H9 (cell line): ENCODE measurements around the gene TMA7B. TPM values are rescaled to one million over a fixed set of nuclear protein-coding genes. Genes with fewer than 3 reads are reported as not detected.

ENCODE experiments used
- DNase-seq: peaks from one replicate; pipeline ENCODE4 v3.0.0-alpha.2; 2017
- H2AFZ ChIP-seq: one replicate; pipeline ENCODE4 v1.6.1; 2013; ENCODE audit warnings: mild to moderate bottlenecking, low read length, control low read depth, moderate library complexity
- H2AK5ac ChIP-seq: 2 replicates; pipeline ENCODE4 v1.6.1; 2013; ENCODE audit warnings: low read length, control low read depth, mixed read lengths; ENCODE audit not compliant: insufficient read length
- H2BK120ac ChIP-seq: one replicate; pipeline ENCODE4 v1.6.1; 2013; ENCODE audit warnings: low read depth, mild to moderate bottlenecking, low read length, control low read depth, inconsistent platforms; ENCODE audit not compliant: poor library complexity, severe bottlenecking
- H2BK12ac ChIP-seq: 2 replicates; pipeline ENCODE4 v1.6.1; 2013; ENCODE audit warnings: low read length, control low read depth, mixed read lengths, low read depth; ENCODE audit not compliant: insufficient read length
- H2BK15ac ChIP-seq: 2 replicates; pipeline ENCODE4 v1.6.1; 2013; ENCODE audit warnings: low read depth, low read length, control low read depth
- H2BK20ac ChIP-seq: one replicate; pipeline ENCODE4 v1.6.1; 2013; ENCODE audit warnings: low read depth, mild to moderate bottlenecking, low read length, control low read depth, inconsistent platforms; ENCODE audit not compliant: poor library complexity, severe bottlenecking
- H2BK5ac ChIP-seq: 2 replicates; pipeline ENCODE4 v1.6.1; 2013; ENCODE audit warnings: low read length, control low read depth, mixed read lengths; ENCODE audit not compliant: insufficient read length
- H3K14ac ChIP-seq: 2 replicates; pipeline ENCODE4 v1.6.1; 2013; ENCODE audit warnings: low read length, control low read depth; ENCODE audit not compliant: insufficient read depth
- H3K18ac ChIP-seq: 2 replicates; pipeline ENCODE4 v1.6.1; 2013; ENCODE audit warnings: low read depth, mild to moderate bottlenecking, mixed read lengths, low read length, control low read depth; ENCODE audit not compliant: insufficient read length
- H3K23ac ChIP-seq: 2 replicates; pipeline ENCODE4 v1.6.1; 2013; ENCODE audit warnings: low read length, control low read depth, mixed read lengths, low read depth; ENCODE audit not compliant: insufficient read length
- H3K23me2 ChIP-seq: 2 replicates; pipeline ENCODE4 v1.6.1; 2013; ENCODE audit warnings: low read depth, mild to moderate bottlenecking, mixed read lengths, low read length, control low read depth; ENCODE audit not compliant: insufficient read length, poor library complexity, severe bottlenecking
- H3K27ac ChIP-seq: 2 replicates; pipeline ENCODE4 v1.5.1; 2013; ENCODE audit warnings: low read length, control low read depth, mixed read lengths, low read depth; ENCODE audit not compliant: insufficient read length
- H3K27me3 ChIP-seq: 2 replicates; pipeline ENCODE4 v1.6.1; 2013; ENCODE audit warnings: low read length, control low read depth, inconsistent platforms; ENCODE audit not compliant: insufficient read depth
- H3K4ac ChIP-seq: 2 replicates; pipeline ENCODE4 v1.6.1; 2013; ENCODE audit warnings: low read depth, mild to moderate bottlenecking, control low read depth, inconsistent platforms, low read length, moderate library complexity
- H3K4me1 ChIP-seq: 2 replicates; pipeline ENCODE4 v1.6.1; 2013; ENCODE audit warnings: low read length, control low read depth, inconsistent platforms; ENCODE audit not compliant: insufficient read depth
- H3K4me2 ChIP-seq: 2 replicates; pipeline ENCODE4 v1.6.1; 2013; ENCODE audit warnings: low read length, control low read depth, mixed read lengths; ENCODE audit not compliant: insufficient read length, insufficient read depth
- H3K56ac ChIP-seq: 2 replicates; pipeline ENCODE4 v1.6.1; 2013; ENCODE audit warnings: low read depth, mild to moderate bottlenecking, mixed read lengths, low read length, control low read depth; ENCODE audit not compliant: insufficient read length
- H3K79me1 ChIP-seq: 2 replicates; pipeline ENCODE4 v1.6.1; 2013; ENCODE audit warnings: low read depth, mild to moderate bottlenecking, moderate library complexity, low read length, control low read depth, inconsistent platforms; ENCODE audit not compliant: insufficient read depth, poor library complexity, severe bottlenecking
- H3K79me2 ChIP-seq: 2 replicates; pipeline ENCODE4 v1.6.1; 2013; ENCODE audit warnings: low read length, control low read depth, inconsistent platforms; ENCODE audit not compliant: insufficient read depth
- H3K9ac ChIP-seq: 2 replicates; pipeline ENCODE4 v1.6.1; 2013; ENCODE audit warnings: low read length, control low read depth, mixed read lengths; ENCODE audit not compliant: insufficient read length; ENCODE audit errors: extremely low read depth
- H3K9me3 ChIP-seq: one replicate; pipeline ENCODE4 v1.6.1; 2013; ENCODE audit warnings: low read depth, low read length, inconsistent platforms; ENCODE audit not compliant: control insufficient read depth
- H3T11ph ChIP-seq: one replicate; pipeline ENCODE4 v1.6.1; 2013; ENCODE audit warnings: mild to moderate bottlenecking, low read length, control low read depth, inconsistent platforms
- H4K20me1 ChIP-seq: one replicate; pipeline ENCODE4 v1.6.1; 2013; ENCODE audit not compliant: control insufficient read depth, insufficient read length, insufficient read depth
- H4K5ac ChIP-seq: 2 replicates; pipeline ENCODE4 v1.6.1; 2013; ENCODE audit warnings: low read depth, mild to moderate bottlenecking, mixed read lengths, low read length, control low read depth; ENCODE audit not compliant: insufficient read length
- H4K8ac ChIP-seq: replicated peaks from 2 replicates; pipeline ENCODE4 v1.6.1; 2013; ENCODE audit warnings: low read length, control low read depth, mixed read lengths, low read depth; ENCODE audit not compliant: insufficient read length
- H4K91ac ChIP-seq: 2 replicates; pipeline ENCODE4 v1.6.1; 2013; ENCODE audit warnings: low read depth, mild to moderate bottlenecking, moderate library complexity, mixed read lengths, low read length, control low read depth; ENCODE audit not compliant: insufficient read length
- H3K27ac Mint-ChIP-seq, 3 experiments: 2 replicates in 2 of 3; 3 replicates in 1 of 3; pipeline ENCODE4 v1.8.0; 2020 to 2021; ENCODE audit warnings: mixed read lengths in 3 of 3, mild to moderate bottlenecking in 1 of 3, moderate library complexity in 1 of 3
- H3K27me3 Mint-ChIP-seq: 2 replicates; pipeline ENCODE4 v1.8.0; 2021; ENCODE audit warnings: low read depth, mild to moderate bottlenecking, moderate library complexity, mixed read lengths
- H3K36me3 Mint-ChIP-seq, 3 experiments: 2 replicates in 2 of 3; 3 replicates in 1 of 3; pipeline ENCODE4 v1.8.0; 2020 to 2021; ENCODE audit warnings: low read depth in 3 of 3, mixed read lengths in 3 of 3; ENCODE audit not compliant: insufficient read depth in 1 of 3
- H3K4me1 Mint-ChIP-seq, 2 experiments: 2 replicates each; pipeline ENCODE4 v1.8.0; 2020; ENCODE audit warnings: mixed read lengths in 2 of 2
- H3K4me3 Mint-ChIP-seq, 2 experiments: 2 replicates in 1 of 2; 3 replicates in 1 of 2; pipeline ENCODE4 v1.8.0; 2020 to 2021; ENCODE audit warnings: mild to moderate bottlenecking in 2 of 2, mixed read lengths in 2 of 2, moderate library complexity in 1 of 2
- H3K9me3 Mint-ChIP-seq, 2 experiments: 2 replicates in 1 of 2; 3 replicates in 1 of 2; pipeline ENCODE4 v1.8.0; 2020; ENCODE audit warnings: mild to moderate bottlenecking in 2 of 2, mixed read lengths in 2 of 2, moderate library complexity in 1 of 2
- CTCF ChIP-seq: fragments of 200-600 bp; sonication (generic); conservative IDR thresholded peaks from 3 replicates; pipeline ENCODE4 v1.8.0; 2021; ENCODE audit warnings: antibody characterized with exemption, mild to moderate bottlenecking
- WGBS: extraction: QIAGEN DNeasy Blood & Tissue Kit; methylation state at CpG from one replicate; pipeline ENCODE4 v1.1.7; 2013; ENCODE audit warnings: missing lambda C conversion rate, low lambda C conversion rate, mixed read lengths; ENCODE audit not compliant: insufficient read length; ENCODE audit errors: extremely low coverage; 5-methylcytosine and 5-hydroxymethylcytosine counted together
- total RNA-seq: library from RNA; stranded (reverse); gene quantifications from 2 replicates; pipeline ENCODE4 v1.2.1, GENCODE V29; 2021

The TMA7B gene
- total RNA-seq, 1 experiment from 2014 or later, result not detected

GRCh38 chr22:39989633-39990032, 29.4 kb downstream of the TMA7B start:
- Histone ChIP-seq H3T11ph (no peak overlapping the region), H4K20me1 (no peaks in the 10 kb centered on the region), H3K23ac (no peak overlapping the region), H3K56ac (no peak overlapping the region), H3K79me2 (no peaks in the 10 kb centered on the region), H3K14ac (no peak overlapping the region), H3K4me2 (no peak overlapping the region), H2BK15ac (no peak overlapping the region), H3K9me3 (no peaks in the 10 kb centered on the region), H2BK12ac (no peak overlapping the region), H3K4me1 (0 out of 2 replicates have a peak, but pooled peaks cover 2% of the 10 kb centered on the region), H3K4ac (no peak overlapping the region), H3K27me3 (no peaks in the 10 kb centered on the region), H2AFZ (no peak overlapping the region), H4K5ac (no peak overlapping the region), H4K8ac (no peak overlapping the region), H2BK120ac (no peak overlapping the region), H3K18ac (no peak overlapping the region), H2BK20ac (no peak overlapping the region), H2BK5ac (no peak overlapping the region), H4K91ac (no peak overlapping the region), H2AK5ac (no peak overlapping the region), H3K23me2 (peaks cover 3% of the 10 kb centered on the region), H3K27ac (no peak overlapping the region), H3K79me1 (no peaks in the 10 kb centered on the region), H3K9ac (no peak overlapping the region)
- peaks cover 11 to 17% of the 10 kb centered on the region in 2 experiments; a peak in 3 of 4 replicates for H3K4me1 Mint-ChIP-seq
- H3K36me3 Mint-ChIP-seq, result no peaks in the 10 kb centered on the region
- DNase-seq, result no peak
- no peak for TF ChIP-seq CTCF
- no peak overlapping the region; a peak in 1 of 5 replicates for H3K4me3 Mint-ChIP-seq
- H3K27ac Mint-ChIP-seq, result no peak overlapping the region
- H3K27me3 Mint-ChIP-seq, result peaks cover 89% of the 10 kb centered on the region
- no peaks in the 10 kb centered on the region for H3K9me3 Mint-ChIP-seq
- no CpG with 5 or more reads among the region's 7 CpGs for WGBS
